ENCODE data around the gene SLC5A10.

Gene SLC5A10

DNA sequence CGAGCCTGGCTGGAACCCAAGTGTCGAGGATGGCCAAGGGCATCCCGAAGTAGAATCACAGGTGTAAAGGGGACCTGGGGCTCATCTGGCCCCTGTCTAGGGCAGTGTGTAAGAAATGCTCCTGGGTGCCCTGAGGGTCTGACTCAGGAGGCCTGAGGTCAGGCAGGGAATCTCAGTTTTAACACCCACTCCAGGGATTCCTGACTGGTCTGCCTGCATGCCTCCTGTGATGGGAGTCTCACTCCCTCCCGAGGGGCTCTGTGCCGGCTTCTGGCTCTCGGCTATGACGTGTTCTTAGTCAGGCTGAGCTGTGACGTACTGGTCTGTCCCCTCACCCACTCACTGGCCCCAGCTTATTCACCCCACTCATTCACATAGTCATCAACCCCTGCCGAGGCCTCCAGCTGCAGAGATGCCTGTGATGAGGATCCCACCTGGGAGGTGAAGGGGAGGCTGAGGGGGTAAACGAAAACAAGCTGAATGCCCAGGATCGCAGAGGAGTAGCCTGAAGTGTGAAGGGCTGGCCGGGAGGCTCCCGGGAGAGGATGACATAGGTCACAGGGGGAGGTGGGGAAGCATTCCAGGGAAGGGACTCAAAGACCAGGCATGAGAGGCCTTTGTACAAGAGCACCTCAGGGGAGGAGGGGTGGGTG lies 28.8 kb downstream of the SLC5A10 start:
- Histone ChIP-seq H3K9me3 (ENCODE audit: control insufficient read depth in 2 of 2, low read length in 2 of 2) (no peaks in the 10 kb centered on the region), H3K4me3 (ENCODE audit: low read length in 2 of 2) (peak overlapping the region in 1 of 2 donors; percentile 18), H3K36me3 (ENCODE audit: control insufficient read depth in 2 of 2, insufficient read depth in 2 of 2, low read length in 2 of 2) (peaks cover 33 to 38% of the 10 kb centered on the region in 2 donors), H3K9ac (ENCODE audit: low read depth in 1 of 2, low read length in 2 of 2) (peak overlapping the region; percentile 72 to 75), H3K27me3 (ENCODE audit: control insufficient read depth in 2 of 2, insufficient read depth in 2 of 2, low read length in 2 of 2) (no peaks in the 10 kb centered on the region), H3K27ac (ENCODE audit: low read depth in 2 of 2, low read length in 2 of 2) (peak overlapping the region; percentile 95), H3K4me1 (ENCODE audit: control insufficient read depth in 2 of 2, insufficient read depth in 2 of 2, low read length in 2 of 2) (peaks cover 33 to 60% of the 10 kb centered on the region in 2 donors)

DNA sequence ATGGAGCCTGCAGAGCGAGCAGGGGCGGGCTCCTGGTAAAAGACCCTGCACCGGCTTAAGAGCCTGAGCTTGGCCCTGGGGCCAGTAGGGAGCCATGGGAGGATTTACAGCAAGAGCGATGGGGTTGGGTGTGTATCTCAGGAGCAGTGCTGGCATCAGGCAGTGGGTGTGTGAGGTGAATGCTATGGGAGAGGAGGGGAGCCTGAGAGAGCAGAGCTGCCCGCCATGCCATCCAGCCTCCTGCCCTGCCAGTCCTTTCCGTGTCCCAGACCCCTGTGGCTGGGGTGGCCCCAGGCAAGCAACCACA lies 29.3 kb downstream of the SLC5A10 start:
- peaks cover 30 to 60% of the 10 kb centered on the region in 2 donors for H3K4me1 ChIP-seq (ENCODE audit: control insufficient read depth in 2 of 2, insufficient read depth in 2 of 2, low read length in 2 of 2)
- no peaks in the 10 kb centered on the region for H3K9me3 ChIP-seq (ENCODE audit: control insufficient read depth in 2 of 2, low read length in 2 of 2)
- peaks cover 32 to 41% of the 10 kb centered on the region in 2 donors for H3K36me3 ChIP-seq (ENCODE audit: control insufficient read depth in 2 of 2, insufficient read depth in 2 of 2, low read length in 2 of 2)
- peak overlapping the region; percentile 72 to 75 for H3K9ac ChIP-seq (ENCODE audit: low read depth in 1 of 2, low read length in 2 of 2)
- H3K27ac ChIP-seq (ENCODE audit: low read depth in 2 of 2, low read length in 2 of 2) = peak overlapping the region; percentile 95
- H3K4me3 ChIP-seq (ENCODE audit: low read length in 2 of 2) = peak overlapping the region in 1 of 2 donors; percentile 18
- no peaks in the 10 kb centered on the region for H3K27me3 ChIP-seq (ENCODE audit: control insufficient read depth in 2 of 2, insufficient read depth in 2 of 2, low read length in 2 of 2)

DNA sequence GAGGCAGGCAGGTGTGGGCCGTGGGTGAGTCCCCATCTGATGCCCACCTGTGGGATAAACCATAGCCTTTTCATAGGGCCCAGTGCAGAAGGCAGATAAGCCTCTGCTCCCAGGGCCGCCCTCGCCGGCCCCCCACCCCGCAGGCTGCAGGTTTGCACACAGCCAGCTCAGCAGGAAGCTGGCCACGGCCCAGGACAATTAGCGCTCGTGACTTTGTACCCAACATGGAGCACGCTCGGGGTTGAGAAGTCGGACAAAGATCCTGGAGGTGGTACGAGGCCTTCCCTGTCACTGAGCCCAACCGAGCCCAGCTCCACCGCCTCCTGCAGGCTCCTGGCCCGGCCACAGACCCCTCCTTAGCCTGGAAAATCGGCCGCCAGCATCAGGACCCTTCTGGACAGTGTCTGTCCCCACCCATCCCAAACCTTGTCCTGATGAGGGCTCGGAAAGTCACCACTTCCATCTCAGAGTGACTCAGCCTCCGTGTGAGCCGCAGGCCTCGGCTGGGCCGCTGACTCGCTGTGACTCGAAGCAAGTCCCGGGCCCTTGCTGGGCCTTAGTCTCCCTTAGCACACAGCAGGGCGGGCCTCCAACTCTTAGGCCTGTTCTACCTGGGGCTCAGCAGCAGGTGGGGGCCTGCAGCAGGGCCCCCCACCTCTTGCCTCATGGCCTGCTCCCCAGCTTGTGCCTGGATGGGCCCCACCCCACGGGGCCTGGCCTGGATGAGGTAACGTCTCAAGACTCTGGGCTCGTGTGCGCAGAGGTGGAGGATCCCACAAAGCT lies 29.9 kb downstream of the SLC5A10 start:
- Histone ChIP-seq H3K36me3 (ENCODE audit: control insufficient read depth in 2 of 2, insufficient read depth in 2 of 2, low read length in 2 of 2) (peaks cover 27 to 38% of the 10 kb centered on the region in 2 donors), H3K9ac (ENCODE audit: low read depth in 1 of 2, low read length in 2 of 2) (peak overlapping the region; percentile 72 to 75), H3K27ac (ENCODE audit: low read depth in 2 of 2, low read length in 2 of 2) (peak overlapping the region; percentile 95), H3K9me3 (ENCODE audit: control insufficient read depth in 2 of 2, low read length in 2 of 2) (no peaks in the 10 kb centered on the region), H3K27me3 (ENCODE audit: control insufficient read depth in 2 of 2, insufficient read depth in 2 of 2, low read length in 2 of 2) (no peaks in the 10 kb centered on the region), H3K4me3 (ENCODE audit: low read length in 2 of 2) (no peak overlapping the region), H3K4me1 (ENCODE audit: control insufficient read depth in 2 of 2, insufficient read depth in 2 of 2, low read length in 2 of 2) (peaks cover 27 to 54% of the 10 kb centered on the region in 2 donors)

DNA sequence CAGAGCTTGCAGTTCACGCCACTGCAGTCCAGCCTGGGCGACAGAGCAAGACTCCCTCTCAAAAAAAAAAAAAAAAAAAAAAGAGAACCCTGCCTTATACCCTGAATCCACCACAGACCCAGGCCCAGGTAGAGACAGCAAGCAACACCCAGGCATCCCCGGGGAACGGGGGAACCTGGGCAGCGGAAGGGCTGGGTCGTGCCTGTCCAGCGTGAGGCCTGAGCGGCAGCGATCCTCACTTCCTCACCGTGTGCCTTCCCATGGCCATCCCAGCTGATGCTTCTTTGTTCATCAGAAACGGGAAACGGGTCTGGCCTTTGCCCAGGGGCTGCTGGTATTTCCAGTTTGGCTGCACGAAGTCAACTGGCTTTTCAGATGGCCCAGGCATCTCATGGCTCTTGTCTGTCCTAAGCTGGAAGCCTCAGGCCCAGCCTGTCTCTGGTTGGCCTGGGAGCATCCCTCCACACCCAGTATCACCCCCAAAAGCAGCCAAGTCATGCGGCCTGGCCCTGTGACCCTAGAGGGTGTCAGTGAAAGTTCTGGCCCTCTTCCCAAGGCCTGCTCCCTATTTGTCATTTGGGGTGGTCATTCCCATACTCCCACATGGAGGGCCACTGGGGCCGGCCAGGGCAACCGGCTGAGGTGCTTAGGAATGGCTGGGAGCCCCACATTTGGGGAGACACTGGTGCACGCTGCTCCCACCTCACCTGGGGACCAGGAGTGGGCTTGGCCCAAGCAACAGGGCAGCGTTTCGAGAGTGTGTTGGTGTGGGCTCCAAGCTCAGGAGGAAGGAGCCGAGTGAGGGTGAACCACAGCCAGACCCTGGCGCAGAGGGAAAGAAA lies 32.5 kb downstream of the SLC5A10 start:
- Histone ChIP-seq H3K4me1 (ENCODE audit: control insufficient read depth in 2 of 2, insufficient read depth in 2 of 2, low read length in 2 of 2) (peaks cover 34 to 64% of the 10 kb centered on the region in 2 donors), H3K36me3 (ENCODE audit: control insufficient read depth in 2 of 2, insufficient read depth in 2 of 2, low read length in 2 of 2) (peaks cover 20 to 22% of the 10 kb centered on the region in 2 donors), H3K27ac (ENCODE audit: low read depth in 2 of 2, low read length in 2 of 2) (no peak overlapping the region)

DNA sequence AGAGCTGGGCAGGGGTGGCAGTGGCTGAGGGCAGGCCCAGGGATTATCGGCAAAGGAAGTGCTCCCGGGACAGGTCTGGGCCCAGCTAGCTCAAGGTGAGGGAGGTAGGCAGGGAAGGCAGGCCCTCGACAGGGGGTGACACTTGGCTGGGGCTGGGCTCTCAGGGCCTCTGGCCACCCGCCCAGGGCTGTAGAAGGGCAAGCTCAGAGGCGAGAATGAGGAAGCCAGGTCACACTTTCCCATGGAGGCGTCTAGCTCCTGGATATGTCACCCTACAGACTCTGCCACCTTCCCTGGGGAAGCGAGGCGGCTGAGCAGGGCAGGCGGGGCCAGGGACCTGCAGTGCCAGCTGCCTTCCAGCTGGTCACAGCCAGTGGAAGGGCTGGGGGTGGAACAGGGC lies 33.5 kb downstream of the SLC5A10 start:
- Histone ChIP-seq H3K27ac (ENCODE audit: low read depth in 2 of 2, low read length in 2 of 2) (peak overlapping the region; percentile 32 to 46), H3K4me1 (ENCODE audit: control insufficient read depth in 2 of 2, insufficient read depth in 2 of 2, low read length in 2 of 2) (peaks cover 31 to 58% of the 10 kb centered on the region in 2 donors), H3K4me3 (ENCODE audit: low read length in 2 of 2) (no peak overlapping the region), H3K27me3 (ENCODE audit: control insufficient read depth in 2 of 2, insufficient read depth in 2 of 2, low read length in 2 of 2) (no peaks in the 10 kb centered on the region), H3K36me3 (ENCODE audit: control insufficient read depth in 2 of 2, insufficient read depth in 2 of 2, low read length in 2 of 2) (peaks cover 14 to 15% of the 10 kb centered on the region in 2 donors), H3K9ac (ENCODE audit: low read depth in 1 of 2, low read length in 2 of 2) (peak overlapping the region in 1 of 2 donors; percentile 27), H3K9me3 (ENCODE audit: control insufficient read depth in 2 of 2, low read length in 2 of 2) (no peaks in the 10 kb centered on the region)

More for the DNA sequence above, 32.5 kb downstream of the SLC5A10 start:
- no peak overlapping the region for H3K4me3 ChIP-seq (ENCODE audit: low read length in 2 of 2)
- no peaks in the 10 kb centered on the region for H3K27me3 ChIP-seq (ENCODE audit: control insufficient read depth in 2 of 2, insufficient read depth in 2 of 2, low read length in 2 of 2)
- no peaks in the 10 kb centered on the region for H3K9me3 ChIP-seq (ENCODE audit: control insufficient read depth in 2 of 2, low read length in 2 of 2)
- no peak overlapping the region for H3K9ac ChIP-seq (ENCODE audit: low read depth in 1 of 2, low read length in 2 of 2)

DNA sequence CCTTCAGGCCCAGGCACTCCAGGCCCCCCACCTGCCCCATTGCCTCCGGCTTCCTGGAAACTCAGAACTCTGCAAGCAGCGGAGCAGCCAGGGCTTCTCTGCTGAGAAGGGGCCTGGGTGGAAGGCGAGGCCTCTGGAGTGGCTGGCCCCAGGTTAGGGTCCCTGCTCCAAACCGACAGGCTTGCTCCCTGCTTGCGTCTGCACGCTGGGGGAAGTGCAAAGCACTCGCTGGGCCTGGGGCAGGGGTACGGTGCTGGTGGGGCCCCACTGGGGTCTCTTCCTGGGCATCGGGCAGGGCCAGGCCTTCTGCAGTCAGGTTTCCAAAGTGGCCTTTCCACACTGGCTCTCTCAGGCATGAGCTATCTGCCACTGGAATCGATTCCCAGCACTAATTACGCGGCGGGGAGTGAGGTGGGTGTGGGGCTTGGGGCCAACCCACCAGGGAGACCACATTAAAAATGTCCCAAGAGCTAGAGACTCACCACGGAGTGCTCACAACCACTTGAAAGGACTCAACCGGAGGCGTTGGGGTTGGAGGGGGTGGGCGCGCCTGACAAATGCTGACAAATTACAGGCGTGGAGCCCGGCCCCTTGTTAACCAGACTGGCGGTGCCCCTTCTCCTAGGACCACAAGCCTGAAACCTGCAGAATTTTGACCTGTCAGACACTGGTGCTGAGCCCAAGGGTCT lies 34.7 kb downstream of the SLC5A10 start:
- Histone ChIP-seq H3K9me3 (ENCODE audit: control insufficient read depth in 2 of 2, low read length in 2 of 2) (no peaks in the 10 kb centered on the region), H3K4me1 (ENCODE audit: control insufficient read depth in 2 of 2, insufficient read depth in 2 of 2, low read length in 2 of 2) (peaks cover 21 to 46% of the 10 kb centered on the region in 2 donors)

DNA sequence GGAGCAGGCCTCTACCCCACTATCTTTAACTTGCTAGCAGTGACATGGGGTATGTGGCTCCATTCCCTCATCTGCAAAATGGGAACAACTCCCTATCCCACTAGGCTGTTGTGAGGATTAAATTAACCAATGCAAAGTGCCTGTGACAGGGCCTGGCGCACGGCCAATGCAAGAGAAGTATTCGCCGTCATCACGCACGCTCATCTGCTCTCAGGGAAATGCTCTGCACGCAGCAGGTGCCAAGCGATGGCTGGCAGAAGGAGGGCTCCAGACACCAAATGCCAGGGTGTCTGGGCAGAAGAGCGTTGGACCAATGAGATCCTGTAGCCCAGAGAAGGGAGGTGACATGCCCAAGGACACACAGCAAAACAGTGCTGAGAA lies 35.3 kb downstream of the SLC5A10 start:
- Histone ChIP-seq H3K36me3 (ENCODE audit: control insufficient read depth in 2 of 2, insufficient read depth in 2 of 2, low read length in 2 of 2) (peaks cover 14 to 18% of the 10 kb centered on the region in 2 donors), H3K27ac (ENCODE audit: low read depth in 2 of 2, low read length in 2 of 2) (no peak overlapping the region), H3K4me3 (ENCODE audit: low read length in 2 of 2) (no peak overlapping the region)

More for the DNA sequence above, 34.7 kb downstream of the SLC5A10 start:
- no peak overlapping the region for H3K4me3 ChIP-seq (ENCODE audit: low read length in 2 of 2)
- H3K27ac ChIP-seq (ENCODE audit: low read depth in 2 of 2, low read length in 2 of 2) = no peak overlapping the region
- H3K36me3 ChIP-seq (ENCODE audit: control insufficient read depth in 2 of 2, insufficient read depth in 2 of 2, low read length in 2 of 2) = peaks cover 14 to 17% of the 10 kb centered on the region in 2 donors
- no peak overlapping the region for H3K9ac ChIP-seq (ENCODE audit: low read depth in 1 of 2, low read length in 2 of 2)
- no peaks in the 10 kb centered on the region for H3K27me3 ChIP-seq (ENCODE audit: control insufficient read depth in 2 of 2, insufficient read depth in 2 of 2, low read length in 2 of 2)

DNA sequence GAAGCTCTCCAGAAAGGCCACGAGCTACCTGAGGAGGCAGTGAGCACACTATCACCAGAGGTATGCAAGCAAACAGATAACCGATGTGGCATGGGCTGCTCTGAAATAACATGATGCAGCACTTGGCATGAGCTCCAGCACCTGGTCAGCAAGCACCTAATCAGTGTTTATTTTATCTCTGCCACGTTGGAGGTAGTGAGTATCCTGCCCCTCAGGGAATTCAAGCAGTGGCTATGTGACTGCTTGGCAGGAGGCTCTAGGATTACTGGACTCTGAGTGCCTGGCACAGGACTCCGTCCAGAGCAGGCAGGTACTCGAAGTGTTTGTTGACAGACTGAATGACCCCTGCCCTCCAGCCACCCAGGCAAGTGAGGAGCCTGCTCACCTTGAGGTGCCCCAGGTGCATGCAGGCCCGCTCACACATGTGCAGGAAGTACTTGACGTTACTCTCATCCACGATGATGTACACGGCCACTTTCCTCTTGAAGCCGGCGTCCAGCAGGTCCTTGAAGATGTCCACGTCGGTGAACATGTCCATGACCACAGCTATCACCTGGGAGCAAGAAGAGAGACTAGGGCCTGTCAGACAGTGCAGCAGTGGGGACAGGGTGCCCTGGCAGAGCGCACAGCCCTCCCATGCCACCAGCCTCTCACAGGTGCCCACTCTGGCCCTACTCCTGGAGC lies 36.0 kb downstream of the SLC5A10 start:
- Histone ChIP-seq H3K4me1 (ENCODE audit: control insufficient read depth in 2 of 2, insufficient read depth in 2 of 2, low read length in 2 of 2) (peaks cover 9 to 37% of the 10 kb centered on the region in 2 donors), H3K9ac (ENCODE audit: low read depth in 1 of 2, low read length in 2 of 2) (peak overlapping the region in 1 of 2 donors; percentile 44), H3K27ac (ENCODE audit: low read depth in 2 of 2, low read length in 2 of 2) (peak overlapping the region; percentile 70 to 81), H3K9me3 (ENCODE audit: control insufficient read depth in 2 of 2, low read length in 2 of 2) (no peaks in the 10 kb centered on the region), H3K4me3 (ENCODE audit: low read length in 2 of 2) (peak overlapping the region in 1 of 2 donors; percentile 36), H3K27me3 (ENCODE audit: control insufficient read depth in 2 of 2, insufficient read depth in 2 of 2, low read length in 2 of 2) (no peaks in the 10 kb centered on the region), H3K36me3 (ENCODE audit: control insufficient read depth in 2 of 2, insufficient read depth in 2 of 2, low read length in 2 of 2) (peaks cover 14 to 18% of the 10 kb centered on the region in 2 donors)

More for the DNA sequence above, 35.3 kb downstream of the SLC5A10 start:
- Histone ChIP-seq H3K9ac (ENCODE audit: low read depth in 1 of 2, low read length in 2 of 2) (no peak overlapping the region), H3K9me3 (ENCODE audit: control insufficient read depth in 2 of 2, low read length in 2 of 2) (no peaks in the 10 kb centered on the region), H3K4me1 (ENCODE audit: control insufficient read depth in 2 of 2, insufficient read depth in 2 of 2, low read length in 2 of 2) (peaks cover 16 to 41% of the 10 kb centered on the region in 2 donors), H3K27me3 (ENCODE audit: control insufficient read depth in 2 of 2, insufficient read depth in 2 of 2, low read length in 2 of 2) (no peaks in the 10 kb centered on the region)

DNA sequence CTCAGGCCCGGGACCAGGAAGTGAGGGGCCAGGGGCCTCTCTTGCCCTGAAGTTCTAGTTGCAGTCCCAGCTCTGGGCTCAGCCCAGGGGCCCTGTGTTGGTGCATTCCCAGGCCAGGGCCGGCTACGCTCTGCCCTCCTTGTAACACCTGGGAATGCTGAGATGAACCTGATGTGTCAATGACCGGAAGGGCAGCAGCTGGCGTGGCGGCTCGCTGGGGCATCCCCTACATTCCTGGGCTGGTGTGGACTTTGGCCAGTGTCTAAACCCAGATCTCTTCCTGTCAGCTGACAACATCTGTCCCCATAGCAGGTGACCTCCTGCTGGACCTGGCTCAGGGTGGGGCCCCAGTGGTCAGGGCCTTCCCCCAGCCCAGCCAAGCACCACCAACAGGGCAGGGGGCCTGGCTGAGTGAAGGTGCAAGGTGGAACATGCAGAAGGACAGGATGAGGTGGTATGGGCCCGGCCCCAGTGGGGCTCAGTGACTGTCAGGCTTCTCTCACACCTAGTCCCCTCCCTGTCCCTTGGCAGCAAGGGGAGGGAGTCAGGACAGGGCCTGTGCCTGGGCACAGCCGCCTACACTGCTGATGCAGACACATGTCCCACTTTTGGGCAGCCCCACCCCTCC lies 36.7 kb downstream of the SLC5A10 start:
- peaks cover 13 to 37% of the 10 kb centered on the region in 2 donors for H3K4me1 ChIP-seq (ENCODE audit: control insufficient read depth in 2 of 2, insufficient read depth in 2 of 2, low read length in 2 of 2)
- H3K36me3 ChIP-seq (ENCODE audit: control insufficient read depth in 2 of 2, insufficient read depth in 2 of 2, low read length in 2 of 2) = peaks cover 14 to 18% of the 10 kb centered on the region in 2 donors
- no peaks in the 10 kb centered on the region for H3K9me3 ChIP-seq (ENCODE audit: control insufficient read depth in 2 of 2, low read length in 2 of 2)
- no peaks in the 10 kb centered on the region for H3K27me3 ChIP-seq (ENCODE audit: control insufficient read depth in 2 of 2, insufficient read depth in 2 of 2, low read length in 2 of 2)
- H3K9ac ChIP-seq (ENCODE audit: low read depth in 1 of 2, low read length in 2 of 2) = peak overlapping the region in 1 of 2 donors; percentile 44
- peak overlapping the region in 1 of 2 donors; percentile 36 for H3K4me3 ChIP-seq (ENCODE audit: low read length in 2 of 2)
- H3K27ac ChIP-seq (ENCODE audit: low read depth in 2 of 2, low read length in 2 of 2) = peak overlapping the region; percentile 70 to 81
